GM12878 (cell line): ENCODE data around the gene DEK. TPM values are rescaled to one million over a fixed set of nuclear protein-coding genes. Genes with fewer than 3 reads are reported as not detected.

ENCODE experiments used
- CREB1 ChIP-seq: IDR thresholded peaks from 2 replicates; pipeline ENCODE4 v1.6.1; 2012; ENCODE audit warnings: low read depth, mild to moderate bottlenecking, inconsistent platforms
- E4F1 ChIP-seq: fragments of 450-650 bp; IDR thresholded peaks from 2 replicates; pipeline ENCODE4 v1.6.1; 2018; ENCODE audit warnings: borderline replicate concordance, mild to moderate bottlenecking; ENCODE audit not compliant: partially characterized antibody
- PBX3 ChIP-seq: IDR thresholded peaks from 2 replicates; pipeline ENCODE4 v1.6.1; 2011; ENCODE audit warnings: mild to moderate bottlenecking, low read depth, low read length, moderate library complexity; ENCODE audit not compliant: insufficient replicate concordance
- PRDM15 ChIP-seq: fragments of 450-650 bp; formaldehyde crosslinking; IDR thresholded peaks from 2 replicates; pipeline ENCODE4 v1.4.0; 2020; ENCODE audit warnings: mild to moderate bottlenecking, moderate library complexity
- SP1 ChIP-seq: IDR thresholded peaks from one replicate; pipeline ENCODE4 v1.6.1; 2011; ENCODE audit warnings: low read depth, low read length
- polyA plus RNA-seq, 11 experiments: library from polyadenylated mRNA; depleted of rRNA in 4 of 11; unstranded in 6 of 11; stranded (reverse) in 5 of 11; fragments of >200 nt; fragmentation: Nextera tagmentation in 4 of 11; fragmentation: Illumina TruSeq in 1 of 11; extraction: Ambion mirVana in 4 of 11; extraction: Trizol in 1 of 11; gene quantifications; 1 replicate in 1 of 11; 2 replicates in 10 of 11; pipeline versions ENCODE4 v1.2.1 to v1.2.3, GENCODE V29; 2011 to 2016; ENCODE audit warnings: inconsistent platforms in 2 of 11, missing spikeins in 2 of 11, low read depth in 1 of 11
- total RNA-seq, 4 experiments: library from RNA; depleted of rRNA in 3 of 4; stranded (reverse); fragments of >200 nt in 3 of 4; fragmentation: Illumina TruSeq in 1 of 4; extraction: Trizol in 1 of 4; gene quantifications; 2 replicates each; pipeline versions ENCODE4 v1.2.1 to v1.2.3, GENCODE V29; 2013 to 2021

Gene DEK
- total and polyA plus RNA-seq, 10 of the 15 experiments (the other 5 are each of a cell fraction or from before 2014, with no cell fraction given): 111 to 346 (median 196) TPM

GRCh38 chr6:18276610-18277236 lies 12.4 kb upstream of the DEK start (continued):
- TF ChIP-seq E4F1 (no peak), CREB1 (no peak), SP1 (no peak), PBX3 (no peak), PRDM15 (CRISPR knock-in tag) (no peak)
